ENCODE results near the gene SLC6A5.

- TF ChIP-seq POLR2A (IDR thresholded peaks at IDR 0.05; ENCODE audit: low read depth, low read length) (no peak), JUN (IDR thresholded peaks at IDR 0.05; ENCODE audit: borderline replicate concordance, insufficient read depth, insufficient read length, low read depth) (no peak)
- TF ChIP-seq, protein P1, sequence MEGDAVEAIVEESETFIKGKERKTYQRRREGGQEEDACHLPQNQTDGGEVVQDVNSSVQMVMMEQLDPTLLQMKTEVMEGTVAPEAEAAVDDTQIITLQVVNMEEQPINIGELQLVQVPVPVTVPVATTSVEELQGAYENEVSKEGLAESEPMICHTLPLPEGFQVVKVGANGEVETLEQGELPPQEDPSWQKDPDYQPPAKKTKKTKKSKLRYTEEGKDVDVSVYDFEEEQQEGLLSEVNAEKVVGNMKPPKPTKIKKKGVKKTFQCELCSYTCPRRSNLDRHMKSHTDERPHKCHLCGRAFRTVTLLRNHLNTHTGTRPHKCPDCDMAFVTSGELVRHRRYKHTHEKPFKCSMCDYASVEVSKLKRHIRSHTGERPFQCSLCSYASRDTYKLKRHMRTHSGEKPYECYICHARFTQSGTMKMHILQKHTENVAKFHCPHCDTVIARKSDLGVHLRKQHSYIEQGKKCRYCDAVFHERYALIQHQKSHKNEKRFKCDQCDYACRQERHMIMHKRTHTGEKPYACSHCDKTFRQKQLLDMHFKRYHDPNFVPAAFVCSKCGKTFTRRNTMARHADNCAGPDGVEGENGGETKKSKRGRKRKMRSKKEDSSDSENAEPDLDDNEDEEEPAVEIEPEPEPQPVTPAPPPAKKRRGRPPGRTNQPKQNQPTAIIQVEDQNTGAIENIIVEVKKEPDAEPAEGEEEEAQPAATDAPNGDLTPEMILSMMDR (IDR thresholded peaks at IDR 0.05; ENCODE audit: extremely low read depth in 1 of 2, insufficient read depth in 1 of 2, low read depth in 1 of 2, low read length in 2 of 2), result no peak
These were observed 35.4 kb downstream of the SLC6A5 start for GRCh38 chr11:20634781-20635180.

Measured in endothelial cell of umbilical vein (primary cell).